Hepatocyte (in vitro differentiated cells): ENCODE measurements around the gene CNR1. TPM values are rescaled to one million over a fixed set of nuclear protein-coding genes. Genes with fewer than 3 reads are reported as not detected.

Experiments used
- DNase-seq: peaks from one replicate; pipeline ENCODE4 v3.0.0-alpha.2; 2016; ENCODE audit warnings: low spot score
- H2AFZ ChIP-seq: fragments of 200-600 bp; sonication (generic); 2 replicates; pipeline ENCODE4 v1.6.0; 2016; ENCODE audit warnings: antibody characterized with exemption, mild to moderate bottlenecking
- H3K27ac ChIP-seq: fragments of 200-600 bp; sonication (generic); 2 replicates; pipeline ENCODE4 v1.5.1; 2016; ENCODE audit warnings: mild to moderate bottlenecking
- H3K27me3 ChIP-seq: fragments of 200-600 bp; sonication (generic); 2 replicates; pipeline ENCODE4 v1.6.1; 2016
- H3K36me3 ChIP-seq: fragments of 200-600 bp; sonication (generic); replicated peaks from 2 replicates; pipeline ENCODE4 v1.5.1; 2016; ENCODE audit warnings: low read depth; ENCODE audit not compliant: insufficient read depth
- H3K4me1 ChIP-seq: fragments of 200-600 bp; sonication (generic); 2 replicates; pipeline ENCODE4 v1.5.1; 2016; ENCODE audit warnings: mild to moderate bottlenecking, moderate library complexity; ENCODE audit not compliant: insufficient read depth
- H3K4me2 ChIP-seq: fragments of 200-600 bp; sonication (generic); 2 replicates; pipeline ENCODE4 v1.6.0; 2016
- H3K4me3 ChIP-seq: fragments of 200-600 bp; sonication (generic); 2 replicates; pipeline ENCODE4 v1.5.1; 2016; ENCODE audit warnings: mild to moderate bottlenecking
- H3K79me2 ChIP-seq: fragments of 200-600 bp; sonication (generic); 2 replicates; pipeline ENCODE4 v1.6.0; 2017; ENCODE audit warnings: mild to moderate bottlenecking
- H3K9me2 ChIP-seq: fragments of 200-600 bp; sonication (generic); replicated peaks from 2 replicates; pipeline ENCODE4 v1.6.0; 2017; ENCODE audit warnings: mild to moderate bottlenecking; ENCODE audit not compliant: insufficient read depth
- H3K9me3 ChIP-seq: fragments of 200-600 bp; sonication (generic); 2 replicates; pipeline ENCODE4 v1.5.1; 2016; ENCODE audit warnings: low read depth, mild to moderate bottlenecking
- H4K20me1 ChIP-seq: fragments of 200-600 bp; sonication (generic); 2 replicates; pipeline ENCODE4 v1.6.0; 2016; ENCODE audit warnings: mild to moderate bottlenecking; ENCODE audit not compliant: insufficient read depth, poor library complexity, severe bottlenecking
- EZH2 ChIP-seq: fragments of 200-600 bp; sonication (generic); IDR thresholded peaks from 2 replicates; pipeline ENCODE4 v1.6.1; 2016; ENCODE audit warnings: antibody characterized with exemption, mild to moderate bottlenecking, borderline replicate concordance
- EZH2phosphoT487 ChIP-seq: fragments of 200-600 bp; sonication (generic); IDR thresholded peaks from one replicate; pipeline ENCODE4 v1.6.1; 2018; ENCODE audit warnings: antibody characterized with exemption, mild to moderate bottlenecking, low read depth, moderate library complexity; ENCODE audit not compliant: unreplicated experiment, severe bottlenecking
- WGBS: methylation state at CpG from one replicate; pipeline ENCODE4 v1.1.6; 2016; ENCODE audit warnings: low lambda C conversion rate; ENCODE audit errors: missing lambda C conversion rate; 5-methylcytosine and 5-hydroxymethylcytosine counted together
- polyA plus RNA-seq: library from polyadenylated mRNA; unstranded; fragments of >200 nt; fragmentation: Nextera tagmentation; extraction: Ambion mirVana; gene quantifications from 2 replicates; pipeline ENCODE4 v1.2.1, GENCODE V29; 2016
- total RNA-seq: library from RNA; depleted of rRNA; stranded (reverse); fragments of >200 nt; gene quantifications from 2 replicates; pipeline ENCODE4 v1.2.3, GENCODE V29; 2014
- TF ChIP-seq, protein P1 (sequence below): fragments of 200-600 bp; sonication (generic); IDR thresholded peaks from 2 replicates; pipeline ENCODE4 v1.5.1; 2016; ENCODE audit warnings: antibody characterized with exemption, mild to moderate bottlenecking; ENCODE audit not compliant: poor library complexity

CNR1 gene
- total and polyA plus RNA-seq, 2 experiments from 2014 or later = 1.1 to 5.2 TPM

DNA sequence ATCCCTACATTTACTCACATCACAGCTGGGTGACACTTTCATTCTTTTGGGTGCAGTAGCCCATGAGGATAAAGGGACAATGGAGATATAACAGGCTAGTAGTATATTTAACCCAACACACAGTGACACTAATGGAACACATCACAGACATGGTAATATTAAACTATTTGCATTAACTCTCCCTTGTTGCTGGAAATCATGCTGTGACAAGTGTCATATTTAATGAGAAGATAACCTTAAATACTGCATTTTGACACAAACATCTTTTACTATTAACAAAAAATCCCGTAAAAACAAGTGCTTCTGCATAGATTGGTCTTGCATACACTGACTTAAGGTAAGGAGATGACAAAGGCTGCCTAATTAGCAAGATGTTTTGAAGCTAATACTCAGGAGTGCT is 45.5 kb downstream of the CNR1 start:
- no peaks in the 10 kb centered on the region for H3K9me2 ChIP-seq
- no peak for TF ChIP-seq EZH2
- TF ChIP-seq, protein P1, sequence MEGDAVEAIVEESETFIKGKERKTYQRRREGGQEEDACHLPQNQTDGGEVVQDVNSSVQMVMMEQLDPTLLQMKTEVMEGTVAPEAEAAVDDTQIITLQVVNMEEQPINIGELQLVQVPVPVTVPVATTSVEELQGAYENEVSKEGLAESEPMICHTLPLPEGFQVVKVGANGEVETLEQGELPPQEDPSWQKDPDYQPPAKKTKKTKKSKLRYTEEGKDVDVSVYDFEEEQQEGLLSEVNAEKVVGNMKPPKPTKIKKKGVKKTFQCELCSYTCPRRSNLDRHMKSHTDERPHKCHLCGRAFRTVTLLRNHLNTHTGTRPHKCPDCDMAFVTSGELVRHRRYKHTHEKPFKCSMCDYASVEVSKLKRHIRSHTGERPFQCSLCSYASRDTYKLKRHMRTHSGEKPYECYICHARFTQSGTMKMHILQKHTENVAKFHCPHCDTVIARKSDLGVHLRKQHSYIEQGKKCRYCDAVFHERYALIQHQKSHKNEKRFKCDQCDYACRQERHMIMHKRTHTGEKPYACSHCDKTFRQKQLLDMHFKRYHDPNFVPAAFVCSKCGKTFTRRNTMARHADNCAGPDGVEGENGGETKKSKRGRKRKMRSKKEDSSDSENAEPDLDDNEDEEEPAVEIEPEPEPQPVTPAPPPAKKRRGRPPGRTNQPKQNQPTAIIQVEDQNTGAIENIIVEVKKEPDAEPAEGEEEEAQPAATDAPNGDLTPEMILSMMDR = no peak
- no peak for TF ChIP-seq EZH2phosphoT487
- H3K9me3 ChIP-seq = no peaks in the 10 kb centered on the region
- H3K36me3 ChIP-seq = no peaks in the 10 kb centered on the region
- H3K27me3 ChIP-seq = no peaks in the 10 kb centered on the region
- H3K4me2 ChIP-seq = no peak overlapping the region
- no peak overlapping the region for H3K4me3 ChIP-seq
- no peaks in the 10 kb centered on the region for H4K20me1 ChIP-seq
- no peak for DNase-seq
- H3K79me2 ChIP-seq = no peaks in the 10 kb centered on the region
- WGBS = 76% methylated on average over 1 of the region's 1 CpG
- no peak overlapping the region for H2AFZ ChIP-seq
- no peak overlapping the region for H3K27ac ChIP-seq
- H3K4me1 ChIP-seq = no peaks in the 10 kb centered on the region

DNA sequence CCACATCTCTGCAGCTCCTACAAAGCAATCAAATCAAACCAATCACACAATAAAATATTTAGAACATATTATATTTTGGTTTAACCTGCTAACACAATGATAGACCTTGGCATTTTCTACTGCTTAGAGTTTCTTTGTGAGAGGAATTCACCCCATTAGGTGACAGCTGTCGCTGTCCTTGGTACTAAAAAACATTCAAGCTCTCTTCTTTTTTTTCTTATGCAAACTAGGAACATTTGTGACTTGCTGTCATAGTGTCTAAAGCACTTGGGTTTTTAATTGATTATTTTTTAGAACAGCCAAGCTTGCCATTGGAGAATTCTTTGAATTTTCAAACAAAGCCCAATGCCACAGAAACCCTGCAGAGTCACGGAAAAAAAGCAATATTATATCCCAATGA is 46.4 kb downstream of the CNR1 start:
- Histone ChIP-seq H3K79me2 (no peaks in the 10 kb centered on the region), H4K20me1 (no peaks in the 10 kb centered on the region), H3K4me1 (no peaks in the 10 kb centered on the region), H3K4me2 (no peak overlapping the region), H3K9me3 (no peaks in the 10 kb centered on the region), H3K27ac (no peak overlapping the region), H2AFZ (no peak overlapping the region), H3K27me3 (no peaks in the 10 kb centered on the region), H3K9me2 (no peaks in the 10 kb centered on the region), H3K4me3 (no peak overlapping the region), H3K36me3 (no peaks in the 10 kb centered on the region)
- 45% methylated on average over 2 of the region's 2 CpGs for WGBS
- no peak for TF ChIP-seq EZH2
- TF ChIP-seq, protein P1 = no peak
- TF ChIP-seq EZH2phosphoT487 = no peak
- DNase-seq = peak; percentile 52

DNA sequence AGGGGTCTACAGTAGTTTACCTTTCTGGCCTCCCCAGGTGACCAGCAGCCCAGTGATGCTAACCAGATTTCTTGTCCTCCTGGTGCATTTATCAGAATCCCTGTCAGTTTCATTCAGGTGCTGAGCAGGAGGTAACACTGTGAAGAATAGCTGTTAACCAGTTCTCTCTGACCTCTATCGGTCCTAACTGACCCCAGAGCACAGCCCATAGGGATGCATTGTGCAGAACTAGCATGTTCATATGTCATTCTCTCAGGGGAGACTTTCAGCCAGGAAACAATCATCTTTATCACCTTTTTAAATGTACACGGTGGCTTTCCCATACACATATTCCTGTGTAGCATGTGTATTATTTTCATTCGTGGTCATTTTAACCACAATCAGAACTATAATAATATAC is 49.9 kb downstream of the CNR1 start:
- Histone ChIP-seq H3K36me3 (no peaks in the 10 kb centered on the region), H3K4me1 (no peaks in the 10 kb centered on the region), H3K27ac (no peak overlapping the region), H3K4me2 (no peak overlapping the region), H3K9me2 (no peaks in the 10 kb centered on the region), H4K20me1 (no peaks in the 10 kb centered on the region), H3K27me3 (peaks cover 3% of the 10 kb centered on the region), H3K79me2 (no peaks in the 10 kb centered on the region), H2AFZ (no peak overlapping the region), H3K4me3 (no peak overlapping the region), H3K9me3 (no peaks in the 10 kb centered on the region)
- 74% methylated on average over 3 of the region's 3 CpGs for WGBS
- no peak for TF ChIP-seq EZH2phosphoT487
- TF ChIP-seq EZH2 = no peak
- TF ChIP-seq, protein P1 = no peak
- DNase-seq = no peak

DNA sequence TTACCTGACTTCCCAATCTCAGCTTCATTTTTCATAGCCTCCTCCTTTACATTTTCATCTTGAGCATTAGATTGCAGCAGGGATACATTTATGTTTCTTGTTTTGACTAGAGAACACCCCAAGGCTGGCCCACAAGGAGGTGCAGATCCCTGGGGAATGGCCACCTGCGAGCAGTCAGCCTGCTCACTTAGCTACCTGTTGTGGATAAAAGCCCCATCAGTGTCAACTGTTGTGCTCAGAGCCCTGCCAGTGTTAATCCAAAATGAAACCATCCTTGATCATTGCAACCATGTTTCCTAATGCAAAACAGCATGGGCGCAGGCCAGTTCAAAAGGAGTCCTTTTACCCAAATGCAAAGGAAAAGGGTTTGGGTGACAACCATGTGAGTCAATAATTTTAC is 50.8 kb downstream of the CNR1 start:
- WGBS = 76% methylated on average over 2 of the region's 2 CpGs
- DNase-seq = no peak
- no peaks in the 10 kb centered on the region for H3K79me2 ChIP-seq

More for the DNA sequence above, 50.8 kb downstream of the CNR1 start:
- Histone ChIP-seq H3K4me3 (no peak overlapping the region), H3K9me2 (no peaks in the 10 kb centered on the region), H3K9me3 (no peaks in the 10 kb centered on the region), H3K27me3 (peaks cover 4% of the 10 kb centered on the region), H2AFZ (no peak overlapping the region), H3K4me1 (no peaks in the 10 kb centered on the region), H3K4me2 (no peak overlapping the region), H4K20me1 (no peaks in the 10 kb centered on the region), H3K36me3 (no peaks in the 10 kb centered on the region), H3K27ac (no peak overlapping the region)
- no peak for TF ChIP-seq EZH2phosphoT487
- TF ChIP-seq EZH2 = no peak
- TF ChIP-seq, protein P1 = no peak
